Mucosa of descending colon (tissue), 3 donors: ENCODE measurements around the gene MTHFSD. TPM values are rescaled to one million over a fixed set of nuclear protein-coding genes. Genes with fewer than 3 reads are reported as not detected.

Source experiments
- ATAC-seq: fragments of 200-7000 bp; cut with Tn5 transposase; one replicate; pipeline ENCODE4 v1.9.1; 2020; ENCODE audit warnings: mild to moderate bottlenecking, moderate library complexity
- DNase-seq, 3 donors: peaks; one replicate each; pipeline ENCODE4 v3.0.0-alpha.2; 2020
- H3K36me3 ChIP-seq: fragments of 200-600 bp; one replicate; pipeline ENCODE4 v1.8.0; 2021; ENCODE audit warnings: low read depth, mild to moderate bottlenecking
- H3K4me1 ChIP-seq: fragments of 200-600 bp; one replicate; pipeline ENCODE4 v1.8.0; 2021; ENCODE audit warnings: low read depth, mild to moderate bottlenecking
- H3K4me3 ChIP-seq: fragments of 200-600 bp; one replicate; pipeline ENCODE4 v1.8.0; 2021; ENCODE audit warnings: mild to moderate bottlenecking
- H3K9me3 ChIP-seq: fragments of 200-600 bp; one replicate; pipeline ENCODE4 v1.8.0; 2021; ENCODE audit warnings: mild to moderate bottlenecking
- intact Hi-C, 2 donors: fragments of 100-400 bp; cut with DNase I in 1 of 2; cut with micrococcal nuclease in 1 of 2; formaldehyde crosslinking; loops; one replicate each; pipeline versions ENCODE4 v1.11.0 to v1.11.1; 2022; cut with DNase I, micrococcal nuclease
- total RNA-seq, 3 donors: library from RNA; stranded (reverse); fragmentation: NEBNext Ultra II Directional in 2 of 3; extraction: Animal tissue kit (Norgen Biotek cat#: 25700) in 2 of 3; gene quantifications; one replicate each; pipeline versions ENCODE4 v1.2.1 to v1.2.4, GENCODE V29; 2021 to 2023
- TF ChIP-seq, protein P1 (sequence below): fragments of 200-600 bp; IDR thresholded peaks from one replicate; pipeline ENCODE4 v1.8.0; 2022; ENCODE audit warnings: antibody characterized with exemption, mild to moderate bottlenecking
- donor health status: DM: no; HTN: no; CAD: no; lungs with moderate emphysema.
- donor health status: DM: no; HTN: no; CAD: no.
- donor health status: DM: no; HTN: yes; CAD: no.

MTHFSD gene
- total RNA-seq, 3 donors from 2014 or later: 22.6 to 30.4 (median 25.5) TPM

- Histone ChIP-seq H3K4me3 (no peak overlapping the region), H3K36me3 (no peaks in the 10 kb centered on the region), H3K4me1 (peaks cover 4% of the 10 kb centered on the region), H3K9me3 (no peaks in the 10 kb centered on the region)
- DNase-seq: peak; percentile 57 to 69 (median 67)
- peak; percentile 57 for ATAC-seq
- intact Hi-C loops: loop anchor here (5.0 to 10.0 kb wide), 4 partner anchors 322 to 695 kb away; no protein-coding TSS in a partner anchor
- TF ChIP-seq, protein P1, sequence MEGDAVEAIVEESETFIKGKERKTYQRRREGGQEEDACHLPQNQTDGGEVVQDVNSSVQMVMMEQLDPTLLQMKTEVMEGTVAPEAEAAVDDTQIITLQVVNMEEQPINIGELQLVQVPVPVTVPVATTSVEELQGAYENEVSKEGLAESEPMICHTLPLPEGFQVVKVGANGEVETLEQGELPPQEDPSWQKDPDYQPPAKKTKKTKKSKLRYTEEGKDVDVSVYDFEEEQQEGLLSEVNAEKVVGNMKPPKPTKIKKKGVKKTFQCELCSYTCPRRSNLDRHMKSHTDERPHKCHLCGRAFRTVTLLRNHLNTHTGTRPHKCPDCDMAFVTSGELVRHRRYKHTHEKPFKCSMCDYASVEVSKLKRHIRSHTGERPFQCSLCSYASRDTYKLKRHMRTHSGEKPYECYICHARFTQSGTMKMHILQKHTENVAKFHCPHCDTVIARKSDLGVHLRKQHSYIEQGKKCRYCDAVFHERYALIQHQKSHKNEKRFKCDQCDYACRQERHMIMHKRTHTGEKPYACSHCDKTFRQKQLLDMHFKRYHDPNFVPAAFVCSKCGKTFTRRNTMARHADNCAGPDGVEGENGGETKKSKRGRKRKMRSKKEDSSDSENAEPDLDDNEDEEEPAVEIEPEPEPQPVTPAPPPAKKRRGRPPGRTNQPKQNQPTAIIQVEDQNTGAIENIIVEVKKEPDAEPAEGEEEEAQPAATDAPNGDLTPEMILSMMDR: peak; percentile 78
Observed at GRCh38 chr16:86519649-86520316, 35.3 kb downstream of the MTHFSD start.

GRCh38 chr16:86519007-86519648 is 35.9 kb downstream of the MTHFSD start:
- TF ChIP-seq, protein P1: no peak
- Histone ChIP-seq H3K36me3 (no peaks in the 10 kb centered on the region), H3K4me1 (peaks cover 4% of the 10 kb centered on the region), H3K4me3 (no peak overlapping the region), H3K9me3 (no peaks in the 10 kb centered on the region)
- ATAC-seq (peak; percentile 3), DNase-seq (no peak)
- intact Hi-C loops: loop anchor here (5.0 to 10.0 kb wide), 3 partner anchors 322 to 694 kb away; no protein-coding TSS in a partner anchor

DNA sequence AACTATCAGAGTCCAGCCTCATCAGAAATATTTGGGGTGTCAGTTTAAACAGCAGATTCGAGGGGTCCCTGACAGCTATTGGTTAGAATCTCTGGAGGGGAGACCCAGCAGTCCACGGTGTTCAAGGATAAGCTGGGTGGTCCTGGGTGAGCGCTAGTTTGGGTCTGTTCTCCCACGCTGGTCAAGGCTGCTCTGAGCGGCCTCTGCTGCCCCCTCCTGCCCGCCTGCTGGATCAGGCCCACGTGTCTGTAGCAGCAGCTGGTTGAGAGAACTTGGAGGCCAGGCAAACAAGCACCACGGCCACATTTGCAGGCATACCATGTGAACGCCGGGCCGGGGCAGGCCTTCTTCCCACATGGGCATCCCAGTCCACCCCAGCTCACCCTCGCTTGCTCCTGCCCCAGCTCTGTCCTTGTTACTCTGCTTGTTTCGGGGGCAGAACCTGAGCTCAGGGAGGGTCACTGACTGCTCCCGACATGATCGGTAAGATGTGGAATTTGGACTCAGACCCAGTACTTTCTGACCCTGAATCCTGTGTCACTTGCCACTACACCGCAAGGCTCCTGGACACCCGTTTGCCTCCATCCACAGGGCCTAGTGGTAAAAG is 37.3 kb downstream of the MTHFSD start:
- DNase-seq (peak; percentile 66 to 70 (median 70)), ATAC-seq (peak; percentile 66)
- Histone ChIP-seq H3K9me3 (no peaks in the 10 kb centered on the region), H3K36me3 (no peaks in the 10 kb centered on the region), H3K4me1 (peaks cover 4% of the 10 kb centered on the region), H3K4me3 (no peak overlapping the region)
- TF ChIP-seq, protein P1: no peak
- intact Hi-C loops: loop anchor here (5.0 to 10.0 kb wide), 3 partner anchors 320 to 693 kb away; no protein-coding TSS in a partner anchor

DNA sequence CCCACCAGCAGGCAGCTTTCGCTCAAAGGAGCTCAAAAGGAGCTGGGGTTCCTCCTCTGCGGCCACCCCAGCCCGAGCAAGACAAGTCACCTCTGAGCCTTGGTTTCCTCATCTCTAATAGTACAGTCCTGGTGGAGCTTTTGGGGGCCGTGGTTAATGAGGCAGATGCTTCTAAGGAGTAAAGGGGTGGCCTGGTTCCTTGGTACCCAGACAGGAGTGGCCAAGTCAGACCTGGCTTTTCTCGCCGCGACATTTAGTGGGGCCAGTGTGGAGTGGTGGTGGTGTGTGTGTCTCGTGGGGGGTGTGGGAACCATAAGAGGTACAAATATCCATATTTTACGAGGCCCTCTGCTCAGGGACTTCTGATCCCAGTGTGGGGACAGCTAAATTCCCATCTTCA is 38.0 kb downstream of the MTHFSD start:
- Histone ChIP-seq H3K9me3 (no peaks in the 10 kb centered on the region), H3K4me3 (no peak overlapping the region), H3K4me1 (peaks cover 4% of the 10 kb centered on the region), H3K36me3 (no peaks in the 10 kb centered on the region)
- TF ChIP-seq, protein P1: no peak
- intact Hi-C loops: loop anchor here (5.0 to 10.0 kb wide), 3 partner anchors 320 to 692 kb away; no protein-coding TSS in a partner anchor
- ATAC-seq (no peak), DNase-seq (peak in 1 of 3 donors; percentile 16)

DNA sequence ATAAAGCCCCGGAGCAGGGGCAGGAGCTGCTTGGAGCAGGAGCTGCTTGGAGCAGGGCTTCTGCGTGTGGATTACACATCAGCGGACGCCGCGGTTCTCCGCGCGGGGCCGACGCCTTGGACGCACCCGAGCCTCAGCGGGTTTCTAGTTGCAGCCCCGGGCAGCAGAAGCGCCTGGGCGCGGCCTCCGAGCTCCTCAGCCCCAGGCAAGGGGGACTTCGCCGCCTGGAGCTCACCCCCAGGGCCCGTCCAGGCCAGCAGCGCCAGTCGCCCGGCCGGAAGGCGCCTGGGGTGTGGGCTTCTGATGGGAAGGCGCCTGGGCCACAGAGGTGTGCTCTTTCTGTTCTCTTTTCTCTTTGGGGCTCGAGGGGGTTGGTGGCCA is 38.4 kb downstream of the MTHFSD start:
- intact Hi-C loops: loop anchor here (5.0 to 10.0 kb wide), 3 partner anchors 319 to 692 kb away; no protein-coding TSS in a partner anchor
- Histone ChIP-seq H3K36me3 (no peaks in the 10 kb centered on the region), H3K4me1 (peaks cover 4% of the 10 kb centered on the region), H3K4me3 (no peak overlapping the region), H3K9me3 (no peaks in the 10 kb centered on the region)
- TF ChIP-seq, protein P1: no peak
- DNase-seq (peak in 1 of 3 donors; percentile 33), ATAC-seq (no peak)
